CD14-positive monocyte (primary cell): ENCODE measurements around the gene GARNL3. TPM values are rescaled to one million over a fixed set of nuclear protein-coding genes. Genes with fewer than 3 reads are reported as not detected.

Experiments used
- DNase-seq, 3 donors: peaks; one replicate each; pipeline ENCODE4 v3.0.0-alpha.2; 2011 to 2022
- H2AFZ ChIP-seq: 2 replicates; pipeline ENCODE4 v1.6.0; 2012; ENCODE audit warnings: mild to moderate bottlenecking, low read depth, low read length, inconsistent platforms; ENCODE audit not compliant: insufficient read depth, poor library complexity, severe bottlenecking
- H3K27ac ChIP-seq, 2 donors: 1 replicate in 1 of 2; 2 replicates in 1 of 2; pipeline ENCODE4 v1.5.1; 2012 to 2013; ENCODE audit warnings: low read length in 2 of 2, control low read depth in 1 of 2, inconsistent platforms in 1 of 2, low read depth in 1 of 2, mild to moderate bottlenecking in 1 of 2
- H3K27me3 ChIP-seq, 2 donors: one replicate each; pipeline versions ENCODE4 v1.6.0 to v1.6.1; 2011 to 2013; ENCODE audit warnings: low read length in 2 of 2; ENCODE audit not compliant: control insufficient read depth in 2 of 2, insufficient read depth in 2 of 2
- H3K36me3 ChIP-seq, 2 donors: replicated peaks in 1 of 2; 1 replicate in 1 of 2; 2 replicates in 1 of 2; pipeline versions ENCODE4 v1.5.1 to v1.6.1; 2012 to 2013; ENCODE audit warnings: low read length in 2 of 2, control low read depth in 1 of 2, inconsistent platforms in 1 of 2, mild to moderate bottlenecking in 1 of 2; ENCODE audit not compliant: insufficient read depth in 2 of 2, control insufficient read depth in 1 of 2
- H3K4me1 ChIP-seq, 2 donors: 1 replicate in 1 of 2; 2 replicates in 1 of 2; pipeline versions ENCODE4 v1.5.1 to v1.6.1; 2012 to 2013; ENCODE audit warnings: low read length in 2 of 2, control low read depth in 1 of 2, inconsistent platforms in 1 of 2, mild to moderate bottlenecking in 1 of 2, moderate library complexity in 1 of 2; ENCODE audit not compliant: insufficient read depth in 2 of 2, control insufficient read depth in 1 of 2
- H3K4me2 ChIP-seq: replicated peaks from 2 replicates; pipeline ENCODE3; 2012; ENCODE audit warnings: low read length, moderate library complexity, mild to moderate bottlenecking; ENCODE audit not compliant: poor library complexity, severe bottlenecking; ENCODE audit errors: extremely low read depth
- H3K4me3 ChIP-seq, 3 experiments: fragments of 200-600 bp in 1 of 3; sonication (generic) in 1 of 3; replicated peaks in 1 of 3; 1 replicate in 2 of 3; 2 replicates in 1 of 3; pipeline ENCODE4 v1.5.1; 2011 to 2013; ENCODE audit warnings: low read length in 3 of 3, mild to moderate bottlenecking in 3 of 3, control low read depth in 2 of 3, low read depth in 2 of 3, inconsistent platforms in 1 of 3, moderate library complexity in 1 of 3
- H3K79me2 ChIP-seq: 2 replicates; pipeline ENCODE4 v1.6.0; 2012; ENCODE audit warnings: mild to moderate bottlenecking, control low read depth, inconsistent platforms, low read length, moderate library complexity; ENCODE audit not compliant: insufficient read depth
- H3K9ac ChIP-seq: 2 replicates; pipeline ENCODE4 v1.6.0; 2017; ENCODE audit warnings: low read length, mild to moderate bottlenecking; ENCODE audit not compliant: insufficient read depth, poor library complexity, severe bottlenecking
- H3K9me3 ChIP-seq, 2 donors: replicated peaks in 1 of 2; 1 replicate in 1 of 2; 2 replicates in 1 of 2; pipeline versions ENCODE4 v1.5.1 to v1.6.1; 2012 to 2013; ENCODE audit warnings: low read length in 2 of 2, control low read depth in 1 of 2; ENCODE audit not compliant: control insufficient read depth in 1 of 2, insufficient read depth in 1 of 2
- H4K20me1 ChIP-seq: 2 replicates; pipeline ENCODE4 v1.6.0; 2012; ENCODE audit warnings: mild to moderate bottlenecking, low read length, control low read depth, moderate library complexity; ENCODE audit not compliant: insufficient read depth
- H3K27ac Mint-ChIP-seq, 7 donors: one replicate each; pipeline ENCODE4 v1.8.0; 2020; ENCODE audit warnings: mild to moderate bottlenecking in 7 of 7, mixed read lengths in 7 of 7, moderate library complexity in 6 of 7, inconsistent platforms in 2 of 7
- H3K27me3 Mint-ChIP-seq, 3 donors: one replicate each; pipeline ENCODE4 v1.8.0; 2021 to 2022; ENCODE audit warnings: low read depth in 3 of 3, mild to moderate bottlenecking in 3 of 3, mixed read lengths in 3 of 3, moderate library complexity in 3 of 3, inconsistent platforms in 1 of 3
- H3K36me3 Mint-ChIP-seq, 2 donors: one replicate each; pipeline ENCODE4 v1.8.0; 2020; ENCODE audit warnings: mixed read lengths in 2 of 2, inconsistent platforms in 1 of 2, mild to moderate bottlenecking in 1 of 2
- H3K4me1 Mint-ChIP-seq: one replicate; pipeline ENCODE4 v1.8.0; 2020; ENCODE audit warnings: mild to moderate bottlenecking, mixed read lengths
- H3K4me3 Mint-ChIP-seq, 2 donors: one replicate each; pipeline ENCODE4 v1.8.0; 2020; ENCODE audit warnings: mild to moderate bottlenecking in 2 of 2, mixed read lengths in 2 of 2, moderate library complexity in 1 of 2
- H3K9me3 Mint-ChIP-seq, 7 donors: one replicate each; pipeline ENCODE4 v1.8.0; 2020 to 2022; ENCODE audit warnings: mixed read lengths in 7 of 7, mild to moderate bottlenecking in 6 of 7, moderate library complexity in 6 of 7, inconsistent platforms in 2 of 7
- CTCF ChIP-seq: fragments of 200-600 bp; IDR thresholded peaks from one replicate; pipeline ENCODE4 v1.8.0; 2022; ENCODE audit warnings: antibody characterized with exemption, mild to moderate bottlenecking
- WGBS: methylation state at CpG from one replicate; pipeline ENCODE4 v1.1.5; 2013; ENCODE audit warnings: missing lambda C conversion rate; ENCODE audit not compliant: insufficient coverage; 5-methylcytosine and 5-hydroxymethylcytosine counted together
- intact Hi-C, 2 donors: fragments of 100-400 bp; cut with micrococcal nuclease; formaldehyde crosslinking; loops; one replicate each; pipeline versions ENCODE4 v1.15.0 to v1.15.1; 2023
- polyA plus RNA-seq, 3 donors: library from polyadenylated mRNA; depleted of rRNA in 1 of 3; unstranded in 2 of 3; stranded (reverse) in 1 of 3; fragments of 300-500 nt in 2 of 3; fragments of >200 nt in 1 of 3; fragmentation: Illumina TruSeq in 2 of 3; gene quantifications; 1 replicate in 2 of 3; 2 replicates in 1 of 3; pipeline ENCODE4 v1.2.3, GENCODE V29; 2012 to 2021

The GARNL3 gene
- polyA plus RNA-seq, 3 donors, result 0.39 to 1.5 (median 0.94) TPM

- Histone ChIP-seq H3K9ac (no peak overlapping the region), H3K27ac (no peak overlapping the region), H3K9me3 (no peaks in the 10 kb centered on the region), H4K20me1 (no peaks in the 10 kb centered on the region), H2AFZ (no peak overlapping the region), H3K27me3 (no peaks in the 10 kb centered on the region), H3K36me3 (no peaks in the 10 kb centered on the region), H3K4me2 (no peak overlapping the region), H3K4me1 (no peaks in the 10 kb centered on the region), H3K79me2 (no peaks in the 10 kb centered on the region), H3K4me3 (no peak overlapping the region)
- Mint-ChIP-seq H3K9me3 (peaks cover 0 to 3% (median 0%) of the 10 kb centered on the region in 7 donors), H3K4me3 (no peak overlapping the region), H3K27ac (no peak overlapping the region), H3K36me3 (no peaks in the 10 kb centered on the region), H3K27me3 (peaks cover 0 to 7% (median 5%) of the 10 kb centered on the region in 3 donors), H3K4me1 (no peaks in the 10 kb centered on the region)
- intact Hi-C loops, result no loop called here
- no peak for TF ChIP-seq CTCF
- 100% methylated on average over 1 of the region's 5 CpGs for WGBS
- no peak for DNase-seq
Measured at GRCh38 chr9:127336086-127336485, 71.5 kb downstream of the GARNL3 start.

GRCh38 chr9:127336506-127337352, 72.2 kb downstream of the GARNL3 start:
- Mint-ChIP-seq H3K27ac (no peak overlapping the region), H3K4me3 (no peak overlapping the region), H3K4me1 (no peaks in the 10 kb centered on the region), H3K27me3 (peaks cover 0 to 6% (median 5%) of the 10 kb centered on the region in 3 donors), H3K36me3 (no peaks in the 10 kb centered on the region), H3K9me3 (peaks cover 0 to 3% (median 0%) of the 10 kb centered on the region in 7 donors)
- no peaks in the 10 kb centered on the region for H3K9me3 ChIP-seq
- intact Hi-C loops, result no loop called here
- H4K20me1 ChIP-seq, result no peaks in the 10 kb centered on the region
- no peak overlapping the region for H3K27ac ChIP-seq
- no peaks in the 10 kb centered on the region for H3K27me3 ChIP-seq
- H3K4me2 ChIP-seq, result no peak overlapping the region
- H3K36me3 ChIP-seq, result no peaks in the 10 kb centered on the region
- H2AFZ ChIP-seq, result no peak overlapping the region
- H3K4me1 ChIP-seq, result no peaks in the 10 kb centered on the region
- no peak for TF ChIP-seq CTCF
- WGBS, result 100% methylated on average over 1 of the region's 3 CpGs
- no peak for DNase-seq
- no peak overlapping the region for H3K4me3 ChIP-seq
- H3K9ac ChIP-seq, result no peak overlapping the region
- no peaks in the 10 kb centered on the region for H3K79me2 ChIP-seq
